ENCODE measurements around the gene ACOT8. TPM values are rescaled to one million over a fixed set of nuclear protein-coding genes. Genes with fewer than 3 reads are reported as not detected.

Gene ACOT8
- total RNA-seq, 1 experiment from 2014 or later, result 36.2 TPM

GRCh38 chr20:45857882-45858216, 657 bp upstream of the ACOT8 start:
- intact Hi-C loops (cut with micrococcal nuclease; ENCODE audit: unreplicated experiment), result loop anchor here (1.0 kb wide), 6 partner anchors 23 to 443 kb away; partner anchors contain the start of genes SNX21, UBE2C and ZSWIM1
- H3K36me3 ChIP-seq (ENCODE audit: control insufficient read depth, insufficient read depth, low read length), result no peaks in the 10 kb centered on the region
- Mint-ChIP-seq H3K36me3 (ENCODE audit: insufficient read depth, unreplicated experiment) (peaks cover 22% of the 10 kb centered on the region), H3K4me1 (ENCODE audit: low read depth, unreplicated experiment) (peaks cover 19% of the 10 kb centered on the region), H3K27ac (ENCODE audit: unreplicated experiment) (peak overlapping the region; percentile 85), H3K27me3 (ENCODE audit: insufficient read depth, unreplicated experiment) (no peaks in the 10 kb centered on the region), H3K9me3 (ENCODE audit: unreplicated experiment) (no peaks in the 10 kb centered on the region), H3K4me3 (ENCODE audit: unreplicated experiment) (peak overlapping the region; percentile 95)
- CTCF ChIA-PET, result interaction anchor here (0.6 to 1.3 kb wide), 2 partner anchors 87 to 562 kb away, joined by 4 read pairs; no protein-coding TSS in a partner anchor
- H3K27me3 ChIP-seq (replicated peaks; ENCODE audit: control insufficient read depth, insufficient read depth, low read length), result no peaks in the 10 kb centered on the region
- POLR2A ChIA-PET, result interaction anchor here (1.2 to 1.7 kb wide), 2 partner anchors 77 to 115 kb away, joined by 3 to 5 read pairs; partner anchors contain the start of genes PCIF1 and ZNF335
- H3K4me3 ChIP-seq (ENCODE audit: low read depth, low read length), result peak overlapping the region; percentile 65
- no peaks in the 10 kb centered on the region for H3K9me3 ChIP-seq
- no peak for DNase-seq
- no peak for TF ChIP-seq CTCF (IDR thresholded peaks at IDR 0.05; ENCODE audit: insufficient read depth in 1 of 2, low read depth in 1 of 2, low read length in 1 of 2, severe bottlenecking in 1 of 2, unreplicated experiment in 1 of 2)
- BruUV-seq (replicated peaks), result no TSS peak
- peaks cover 17% of the 10 kb centered on the region for H3K4me1 ChIP-seq

GRCh38 chr20:45853484-45853883, 3.7 kb downstream of the ACOT8 start:
- H3K4me1 Mint-ChIP-seq (ENCODE audit: low read depth, unreplicated experiment), result peaks cover 6% of the 10 kb centered on the region
- no peak overlapping the region for H3K27ac Mint-ChIP-seq (ENCODE audit: unreplicated experiment)
- H3K27me3 Mint-ChIP-seq (ENCODE audit: insufficient read depth, unreplicated experiment), result no peaks in the 10 kb centered on the region
- Histone ChIP-seq H3K4me3 (ENCODE audit: low read depth, low read length) (no peak overlapping the region), H3K36me3 (ENCODE audit: control insufficient read depth, insufficient read depth, low read length) (no peaks in the 10 kb centered on the region), H3K9me3 (no peaks in the 10 kb centered on the region), H3K4me1 (peaks cover 11% of the 10 kb centered on the region), H3K27me3 (replicated peaks; ENCODE audit: control insufficient read depth, insufficient read depth, low read length) (no peaks in the 10 kb centered on the region)
- peaks cover 26% of the 10 kb centered on the region for H3K36me3 Mint-ChIP-seq (ENCODE audit: insufficient read depth, unreplicated experiment)
- intact Hi-C loops (cut with micrococcal nuclease; ENCODE audit: unreplicated experiment), result no loop called here
- no peak overlapping the region for H3K4me3 Mint-ChIP-seq (ENCODE audit: unreplicated experiment)
- H3K9me3 Mint-ChIP-seq (ENCODE audit: unreplicated experiment), result no peaks in the 10 kb centered on the region
- ChIA-PET POLR2A (no interaction called here), CTCF (no interaction called here)
- TF ChIP-seq CTCF (IDR thresholded peaks at IDR 0.05; ENCODE audit: insufficient read depth in 1 of 2, low read depth in 1 of 2, low read length in 1 of 2, severe bottlenecking in 1 of 2, unreplicated experiment in 1 of 2), result no peak
- BruUV-seq (replicated peaks), result no TSS peak
- DNase-seq, result no peak

- Mint-ChIP-seq H3K27ac (ENCODE audit: unreplicated experiment) (no peak overlapping the region), H3K4me3 (ENCODE audit: unreplicated experiment) (no peak overlapping the region), H3K4me1 (ENCODE audit: low read depth, unreplicated experiment) (peaks cover 6% of the 10 kb centered on the region), H3K9me3 (ENCODE audit: unreplicated experiment) (no peaks in the 10 kb centered on the region), H3K36me3 (ENCODE audit: insufficient read depth, unreplicated experiment) (peaks cover 15% of the 10 kb centered on the region), H3K27me3 (ENCODE audit: insufficient read depth, unreplicated experiment) (no peaks in the 10 kb centered on the region)
- H3K27me3 ChIP-seq (replicated peaks; ENCODE audit: control insufficient read depth, insufficient read depth, low read length), result no peaks in the 10 kb centered on the region
- BruUV-seq (replicated peaks), result no TSS peak
- H3K9me3 ChIP-seq, result no peaks in the 10 kb centered on the region
- ChIA-PET CTCF (interaction anchor here (0.7 to 0.9 kb wide), 2 partner anchors 28 to 30 kb away, joined by 3 to 4 read pairs; no protein-coding TSS in a partner anchor), POLR2A (interaction anchor here (0.5 kb wide), 1 partner anchor 10 kb away, joined by 3 read pairs; no protein-coding TSS in a partner anchor)
- intact Hi-C loops (cut with micrococcal nuclease; ENCODE audit: unreplicated experiment), result no loop called here
- no peak for DNase-seq
- H3K4me3 ChIP-seq (ENCODE audit: low read depth, low read length), result no peak overlapping the region
- peaks cover 6% of the 10 kb centered on the region for H3K4me1 ChIP-seq
- TF ChIP-seq CTCF (IDR thresholded peaks at IDR 0.05; ENCODE audit: insufficient read depth in 1 of 2, low read depth in 1 of 2, low read length in 1 of 2, severe bottlenecking in 1 of 2, unreplicated experiment in 1 of 2), result no peak
- no peaks in the 10 kb centered on the region for H3K36me3 ChIP-seq (ENCODE audit: control insufficient read depth, insufficient read depth, low read length)
Observed at GRCh38 chr20:45852326-45852725, 4.9 kb downstream of the ACOT8 start.
